HG03378 (cell line): Measurements from ENCODE around the gene ARL11.

Experiments
- ATAC-seq: cut with Tn5 transposase; IDR thresholded peaks from one replicate; pipeline ENCODE4 v1.9.1; 2021; ENCODE audit warnings: mild to moderate bottlenecking, moderate library complexity; ENCODE audit not compliant: unreplicated experiment

The ARL11 gene

DNA sequence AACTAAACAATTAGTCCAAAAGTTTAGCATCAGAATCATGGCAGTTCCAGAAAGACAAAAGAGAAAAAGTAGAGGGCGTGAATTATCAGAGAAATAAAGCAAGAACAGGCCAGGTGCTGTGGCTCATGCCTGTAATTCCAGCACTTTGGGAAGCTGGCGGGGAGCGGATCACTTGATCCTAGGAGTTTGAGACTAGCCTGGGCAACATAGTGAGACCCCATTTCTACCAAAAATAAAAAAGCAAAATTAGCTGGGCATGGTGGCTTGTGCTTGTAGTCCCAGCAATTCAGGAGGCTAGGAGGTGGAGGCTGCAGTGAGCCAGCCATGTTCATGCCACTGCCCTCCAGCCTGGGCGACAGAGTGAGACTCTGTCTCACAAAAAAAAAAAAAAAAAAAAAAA lies 18.4 kb downstream of the ARL11 start:
- ATAC-seq, result no peak

- ATAC-seq, result no peak
These were observed 21.1 kb downstream of the ARL11 start for GRCh38 chr13:49649244-49649962.

DNA sequence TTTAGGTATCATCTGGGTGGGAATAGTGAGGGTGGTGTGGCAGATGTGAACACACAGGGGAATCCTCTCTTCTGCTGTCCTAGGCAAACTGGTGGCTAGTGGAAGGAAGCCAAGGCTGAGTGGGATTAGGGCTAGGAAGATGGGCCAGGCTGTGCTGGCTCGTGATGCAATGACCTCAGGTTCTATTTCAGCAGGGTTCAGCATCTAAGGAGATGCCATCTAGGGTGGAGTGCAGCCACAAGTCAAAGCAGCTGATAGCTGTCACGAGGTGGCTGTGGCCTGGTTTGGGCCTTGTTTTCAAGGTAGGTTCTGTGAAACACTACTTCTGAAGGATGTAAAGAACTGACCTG lies 21.6 kb downstream of the ARL11 start:
- ATAC-seq, result no peak

DNA sequence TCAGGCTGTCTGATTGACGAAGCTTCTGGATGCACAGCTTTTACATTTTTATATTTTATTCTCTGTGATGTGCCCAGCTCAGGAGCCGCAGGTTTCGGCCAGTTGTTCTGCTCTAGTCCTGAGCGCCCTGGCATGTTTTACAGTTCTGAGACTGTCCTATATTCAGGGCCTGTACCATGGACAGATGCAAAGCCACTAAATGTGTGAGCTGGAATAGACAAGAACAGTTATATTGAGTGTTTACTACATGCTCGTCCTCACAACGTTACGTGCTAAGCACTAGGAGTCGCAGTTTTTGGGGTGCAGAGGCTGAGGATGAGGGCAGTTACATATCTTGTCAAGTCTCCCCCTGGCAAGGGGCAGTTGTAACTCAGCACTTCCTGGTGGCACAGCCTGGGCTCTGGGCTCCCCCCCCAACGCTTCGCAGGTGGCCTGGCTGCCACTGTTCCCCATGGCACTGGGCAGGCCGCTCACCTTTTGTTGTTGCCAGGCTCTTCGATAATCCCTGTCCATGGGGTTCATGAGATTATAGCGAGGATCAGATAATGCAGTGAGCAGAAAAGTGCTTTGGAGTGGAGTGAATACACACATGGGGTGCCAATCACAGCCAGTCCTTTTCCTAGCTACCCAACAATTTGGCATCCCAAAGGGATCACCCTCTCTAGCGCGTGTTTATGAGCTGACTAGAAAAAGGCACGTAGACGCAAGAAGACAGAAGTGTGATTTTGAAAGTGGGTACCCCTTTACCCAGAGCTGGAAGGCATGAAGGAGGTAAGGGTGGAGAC lies 23.5 kb downstream of the ARL11 start:
- ATAC-seq, result no peak

DNA sequence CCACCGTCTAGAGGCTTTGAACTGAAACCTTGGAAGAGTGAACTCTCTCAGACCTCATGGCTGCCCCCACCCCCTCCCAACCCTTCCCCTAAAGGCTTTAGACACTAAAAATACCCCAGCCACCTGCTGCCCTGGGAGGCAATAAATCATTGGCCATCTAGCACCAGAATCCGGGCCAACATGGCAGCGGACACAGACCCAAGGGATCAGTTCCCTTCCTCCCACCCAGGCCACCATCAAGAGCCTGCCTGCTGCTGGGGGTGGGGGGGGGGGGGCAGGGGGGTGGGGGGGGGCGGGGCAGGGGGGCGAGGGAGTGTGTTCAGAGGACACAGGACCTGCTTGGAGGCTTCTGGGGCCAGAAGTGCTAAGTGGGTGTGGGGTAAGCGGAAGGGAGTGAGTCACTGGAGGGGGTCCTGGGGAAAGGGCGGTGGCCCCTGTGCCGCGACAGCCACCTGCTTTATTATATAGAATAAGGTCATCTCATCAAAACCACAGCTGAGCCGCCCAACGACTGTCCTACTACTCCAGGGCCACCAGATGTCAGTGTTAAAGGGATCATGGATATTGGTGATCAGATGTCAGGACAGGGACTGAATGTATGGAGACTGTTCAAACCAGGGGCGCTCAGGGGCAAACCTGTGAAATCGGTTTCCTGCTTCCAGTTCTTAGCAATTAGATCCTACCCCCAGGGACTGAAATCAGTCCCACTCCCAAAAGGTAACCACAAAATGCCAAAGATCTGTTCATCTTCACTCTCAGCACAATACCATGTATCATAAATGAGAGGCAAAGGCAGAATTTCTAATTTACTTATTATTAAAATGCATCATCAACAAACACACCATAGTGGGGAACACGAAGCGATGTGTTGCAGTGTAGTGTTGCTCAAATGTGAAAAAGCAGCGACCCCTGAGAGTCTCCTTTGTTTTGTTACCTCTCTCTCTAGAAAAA lies 24.3 kb downstream of the ARL11 start:
- peak; percentile 53 for ATAC-seq

DNA sequence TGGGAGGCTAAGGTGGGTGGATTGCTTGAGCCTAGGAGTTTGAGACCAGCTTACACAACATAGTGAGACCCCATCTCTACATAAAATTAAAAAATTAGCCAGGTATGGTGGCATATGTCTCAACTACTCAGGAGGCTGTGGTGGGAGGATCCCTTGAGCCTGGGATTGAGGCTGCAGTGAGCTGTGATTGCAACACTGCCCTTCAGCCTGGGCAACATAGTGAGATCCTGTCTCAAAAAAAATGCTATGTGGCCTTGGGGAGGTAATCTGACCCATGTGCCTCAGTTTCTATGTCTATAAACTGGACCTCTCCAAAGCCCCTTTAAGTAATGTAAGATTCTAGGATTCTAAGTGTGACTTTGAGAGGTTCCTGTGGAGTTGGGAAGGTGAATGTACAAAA lies 25.2 kb downstream of the ARL11 start:
- no peak for ATAC-seq

GRCh38 chr13:49654011-49654410 lies 25.7 kb downstream of the ARL11 start:
- no peak for ATAC-seq

DNA sequence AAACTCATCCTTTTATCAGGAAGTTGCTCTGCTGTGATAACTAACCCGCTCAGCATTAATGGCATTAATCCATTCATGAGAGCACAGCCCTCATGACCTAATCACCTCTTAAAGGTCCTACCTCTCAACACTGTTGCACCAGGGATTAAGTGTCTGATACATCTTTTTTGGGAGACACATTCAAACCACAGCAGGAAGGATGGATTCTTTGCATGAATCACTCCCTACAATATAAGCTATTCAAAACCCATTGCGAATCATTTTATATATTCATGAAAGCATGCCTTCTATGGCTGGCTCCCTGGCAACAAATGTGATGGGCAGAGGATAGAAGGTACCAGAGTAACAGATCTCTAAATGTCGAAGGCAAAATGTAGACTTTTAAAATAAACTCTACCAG lies 27.6 kb downstream of the ARL11 start:
- ATAC-seq, result no peak

DNA sequence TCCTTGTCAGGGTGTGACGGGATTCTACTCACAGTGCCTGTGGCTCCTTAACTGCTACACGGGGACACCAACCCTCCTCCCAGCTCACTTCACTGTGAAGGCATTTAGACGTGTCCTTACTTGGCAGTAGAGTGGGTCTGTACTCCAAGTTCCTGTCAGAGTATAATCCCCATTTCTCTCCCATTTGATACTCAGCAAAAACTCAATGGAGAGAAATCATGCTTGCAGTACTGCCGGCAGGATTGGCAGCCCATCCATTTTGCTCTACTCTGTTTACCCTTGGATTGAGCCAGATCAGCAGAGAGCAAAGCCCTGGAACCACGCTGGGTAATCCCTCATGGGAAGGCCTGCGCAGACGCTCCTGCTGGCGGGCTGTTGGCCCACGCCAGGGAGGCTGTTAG lies 28.9 kb downstream of the ARL11 start:
- no peak for ATAC-seq

DNA sequence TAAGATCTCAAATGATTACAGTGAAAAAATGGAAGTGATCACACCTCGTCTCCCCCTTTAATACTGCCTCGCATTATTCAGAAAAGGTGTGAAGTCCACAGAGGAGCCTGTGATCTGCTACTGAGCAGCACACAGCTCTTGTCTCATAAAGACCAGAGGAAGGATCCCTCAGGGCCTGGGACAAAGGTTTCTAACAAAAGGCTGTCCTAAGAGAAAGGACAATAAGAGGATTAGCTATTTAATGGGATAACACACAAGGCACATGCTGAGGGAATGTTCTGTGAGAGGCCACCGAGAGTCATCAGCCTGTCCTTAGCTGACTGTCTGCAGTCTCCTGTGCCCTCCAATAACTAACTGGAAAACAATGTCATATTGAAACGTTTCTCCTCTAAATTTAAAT lies 36.3 kb downstream of the ARL11 start:
- ATAC-seq, result no peak

DNA sequence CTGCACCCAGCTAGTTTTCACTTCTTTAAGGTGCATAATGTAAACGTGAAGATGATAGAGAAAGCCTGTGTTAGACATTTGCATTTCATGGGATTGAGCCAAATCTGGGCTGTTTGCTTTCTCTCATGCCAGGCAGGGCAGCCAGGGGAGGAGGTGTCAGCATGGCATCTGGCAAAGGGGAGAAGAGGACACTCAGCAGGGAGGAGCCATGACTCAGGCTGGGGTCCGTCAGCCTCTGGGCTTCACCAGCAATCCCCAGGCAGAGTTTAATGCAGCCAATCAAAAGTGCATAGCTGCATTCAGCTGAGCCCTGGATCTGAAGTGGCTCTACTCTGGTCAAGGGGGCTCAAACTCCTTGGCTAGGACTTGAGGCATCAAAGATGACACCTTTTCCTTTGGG lies 39.5 kb downstream of the ARL11 start:
- ATAC-seq, result no peak

- no peak for ATAC-seq
These were observed 41.5 kb downstream of the ARL11 start for GRCh38 chr13:49669735-49670309.

GRCh38 chr13:49670828-49671227 lies 42.5 kb downstream of the ARL11 start:
- no peak for ATAC-seq

GRCh38 chr13:49676581-49677298 lies 48.4 kb downstream of the ARL11 start:
- ATAC-seq, result no peak

DNA sequence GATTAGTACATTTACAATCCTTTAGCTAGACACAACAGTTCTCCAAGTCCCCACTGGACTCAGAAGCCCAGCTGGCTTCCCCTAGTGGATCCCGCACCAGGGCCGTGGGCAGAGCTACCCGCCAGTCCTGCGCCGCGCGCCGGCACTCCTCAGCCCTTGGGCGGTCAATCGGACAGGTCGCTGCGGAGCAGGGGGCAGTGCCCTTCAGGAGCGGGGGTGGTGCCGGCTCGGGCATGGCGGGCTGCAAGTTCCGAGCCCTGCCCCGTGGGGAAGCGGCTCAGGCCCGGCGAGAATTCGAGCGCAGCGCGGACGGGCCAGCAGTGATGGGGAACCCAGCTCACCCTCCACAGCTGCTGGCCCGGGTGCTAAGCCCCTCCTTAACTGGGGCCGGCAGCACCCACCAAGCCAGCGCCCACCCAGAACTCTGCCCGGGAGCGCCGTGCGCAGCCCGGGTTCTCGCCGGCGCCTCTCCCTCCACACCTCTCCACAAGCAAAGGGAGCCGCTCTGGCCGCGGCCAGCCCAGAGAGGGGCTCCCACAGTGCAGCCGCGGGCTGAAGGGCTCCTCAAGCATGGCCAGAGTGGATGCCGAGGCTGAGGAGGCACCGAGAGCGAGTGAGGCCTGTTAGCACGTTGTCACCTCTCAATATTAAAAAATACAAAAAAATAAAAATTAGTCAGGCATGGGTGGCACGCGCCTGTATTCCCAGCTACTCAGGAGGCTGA lies 50.0 kb downstream of the ARL11 start:
- no peak for ATAC-seq

DNA sequence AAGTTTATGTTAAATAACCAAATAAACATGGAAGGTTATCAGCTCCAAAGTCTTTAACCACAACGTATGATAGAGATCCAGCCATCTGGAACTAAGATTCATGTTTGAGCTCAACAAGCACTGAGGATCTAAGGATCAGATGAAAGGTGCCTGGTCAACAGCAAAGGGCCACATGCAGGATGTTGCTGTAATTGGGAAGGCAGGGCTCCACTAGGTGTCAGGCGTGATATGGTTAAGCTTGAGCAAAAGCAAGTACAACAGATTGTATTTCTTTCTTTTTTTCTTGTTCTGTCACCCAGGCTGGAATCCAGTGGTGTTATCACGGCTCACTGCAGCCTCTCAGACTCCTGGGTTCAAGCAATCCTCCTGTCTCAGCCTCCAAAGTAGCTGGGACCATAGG lies 50.9 kb downstream of the ARL11 start:
- ATAC-seq, result no peak

GRCh38 chr13:49681842-49682435 lies 53.6 kb downstream of the ARL11 start:
- no peak for ATAC-seq
